AG04450 (cell line): Measurements from ENCODE around the gene CCDC74A. TPM values are rescaled to one million over a fixed set of nuclear protein-coding genes. Genes with fewer than 3 reads are reported as not detected.
"Not testable (repeated sequence)": the region's sequence is repeated elsewhere in the genome, so short reads cannot be mapped to it uniquely, and the experiment has no call there.

Source experiments
- CTCF ChIA-PET: fragments of 300-600, 350-600 bp; formaldehyde crosslinking; extraction: SDS; loops from one replicate; lab custom pipeline; 2022; ENCODE audit warnings: antibody characterized with exemption, inconsistent platforms; lab: Charles Lee
- POLR2A ChIA-PET: fragments of 350-600 bp; formaldehyde crosslinking; extraction: SDS; loops from one replicate; lab custom pipeline; 2021; ENCODE audit warnings: antibody characterized with exemption, inconsistent platforms; lab: Yijun Ruan, JAX
- DNase-seq: peaks from one replicate; pipeline ENCODE4 v3.0.0-alpha.2; 2011; ENCODE audit warnings: low read depth, low spot score
- H3K27ac ChIP-seq: one replicate; pipeline ENCODE4 v1.5.1; 2012; ENCODE audit warnings: low read depth, low read length, control low read depth
- H3K27me3 ChIP-seq: one replicate; pipeline ENCODE4 v1.6.0; 2012; ENCODE audit warnings: low read length; ENCODE audit not compliant: control insufficient read depth, insufficient read depth
- H3K4me3 ChIP-seq: 2 replicates; pipeline ENCODE4 v1.5.1; 2011; ENCODE audit warnings: mild to moderate bottlenecking, low read depth, low read length, control low read depth
- H3K9me3 ChIP-seq: 2 replicates; pipeline ENCODE4 v1.5.1; 2012; ENCODE audit warnings: low read length; ENCODE audit not compliant: control insufficient read depth, insufficient read depth
- CTCF ChIP-seq: IDR thresholded peaks from 2 replicates; pipeline ENCODE4 v1.5.1; 2011; ENCODE audit warnings: low read depth, low read length, control low read depth, inconsistent platforms
- polyA plus RNA-seq: library from polyadenylated mRNA; depleted of rRNA; stranded (reverse); fragments of >200 nt; gene quantifications from 2 replicates; pipeline ENCODE4 v1.2.3, GENCODE V29; 2011

The CCDC74A gene
- polyA plus RNA-seq, 1 experiment: 4.0 TPM

DNA sequence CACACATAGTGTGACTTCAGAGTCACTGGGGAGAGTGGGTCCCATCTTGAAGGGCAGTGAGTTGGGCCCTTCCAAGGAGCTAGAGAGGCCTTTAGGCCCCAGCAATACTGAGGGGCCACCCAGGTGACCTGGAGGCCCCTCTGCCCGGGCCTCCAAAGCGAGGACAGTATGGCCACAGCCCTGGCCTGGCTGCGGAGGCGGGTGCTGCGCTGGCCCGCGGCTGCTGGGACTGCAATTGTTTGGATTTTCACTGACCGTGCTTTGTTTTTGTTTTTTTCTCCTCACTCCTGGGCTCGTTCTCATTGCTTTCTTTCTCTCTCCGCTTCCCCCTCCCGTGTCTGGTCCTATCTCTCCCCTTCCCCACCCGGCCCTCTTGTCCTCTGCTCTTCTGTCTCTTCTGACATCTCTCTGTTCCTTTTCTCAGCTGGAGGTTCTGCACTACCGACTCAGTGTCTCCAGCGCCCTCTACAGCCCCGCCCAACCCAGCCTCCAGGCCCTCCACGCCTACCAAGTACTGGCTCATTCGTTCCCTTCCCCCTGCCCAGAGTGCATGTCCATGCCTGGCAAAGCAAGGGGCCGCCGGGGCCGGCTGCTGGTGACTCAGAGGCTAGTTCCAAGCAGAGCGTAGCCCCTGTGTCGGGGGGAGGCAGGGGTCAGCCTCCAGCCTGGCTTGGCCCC is 16.3 kb upstream of the CCDC74A start:
- H3K9me3 ChIP-seq, DNase-seq, POLR2A ChIA-PET, H3K27me3 ChIP-seq, H3K4me3 ChIP-seq, CTCF ChIA-PET, H3K27ac ChIP-seq: not testable (repeated sequence)
- peak; percentile 3; the same call in 1 of the 2 replicates for TF ChIP-seq CTCF

DNA sequence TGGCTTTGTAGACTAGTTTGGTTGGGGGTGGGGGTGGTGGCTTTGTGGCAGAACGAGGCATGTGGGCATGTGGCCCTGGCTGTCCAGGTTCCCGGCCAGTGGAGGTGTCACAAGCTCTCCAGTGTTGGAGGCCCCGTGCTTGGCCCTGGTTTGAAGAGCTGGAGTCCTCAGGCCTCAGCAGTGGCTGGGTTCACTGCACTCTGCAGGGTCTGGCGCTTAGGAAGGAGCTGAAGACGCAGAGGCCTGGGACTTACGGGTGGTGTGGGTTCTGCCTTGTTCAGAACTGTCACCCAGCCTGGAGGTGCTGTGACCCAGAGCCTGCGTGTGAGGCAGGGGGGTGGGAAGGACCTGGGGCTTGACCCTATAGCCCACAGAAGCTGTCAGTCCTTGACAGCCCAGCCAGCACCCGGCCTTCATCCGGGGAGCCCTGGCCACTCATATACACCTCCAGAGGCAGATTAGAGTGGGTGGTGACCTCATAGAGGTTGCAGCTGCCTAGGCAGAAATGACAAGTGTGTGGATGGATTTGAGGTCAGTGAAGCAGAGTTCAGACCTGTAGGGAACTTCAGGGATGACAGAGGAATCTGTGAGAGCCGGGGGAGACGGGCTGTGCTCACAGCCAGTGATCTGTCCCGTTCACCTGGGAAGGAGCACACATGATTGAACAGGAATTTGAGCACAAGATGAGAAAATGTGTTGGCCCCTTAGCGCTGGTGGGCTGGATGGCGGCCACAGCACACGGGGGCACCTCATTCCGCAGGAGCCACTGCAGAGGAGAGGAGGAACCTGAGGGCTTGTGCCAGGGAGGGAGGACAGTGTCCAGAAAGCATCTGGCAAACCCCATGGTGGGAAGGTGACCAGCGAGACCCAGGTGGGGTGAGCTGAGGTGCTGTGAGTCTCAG is 15.5 kb upstream of the CCDC74A start:
- DNase-seq, H3K4me3 ChIP-seq, H3K27ac ChIP-seq, POLR2A ChIA-PET, CTCF ChIA-PET, H3K27me3 ChIP-seq, H3K9me3 ChIP-seq: not testable (repeated sequence)

GRCh38 chr2:131514408-131515166 is 13.1 kb upstream of the CCDC74A start:
- H3K27me3 ChIP-seq, CTCF ChIA-PET, DNase-seq, POLR2A ChIA-PET, H3K27ac ChIP-seq, H3K9me3 ChIP-seq, H3K4me3 ChIP-seq: not testable (repeated sequence)

GRCh38 chr2:131515235-131515634 is 12.5 kb upstream of the CCDC74A start:
- POLR2A ChIA-PET, CTCF ChIA-PET, DNase-seq: not testable (repeated sequence)

GRCh38 chr2:131516011-131516410 is 11.7 kb upstream of the CCDC74A start:
- no peaks in the 10 kb centered on the region for H3K27me3 ChIP-seq
- no peak overlapping the region for H3K4me3 ChIP-seq
- POLR2A ChIA-PET: no interaction called here
- H3K9me3 ChIP-seq: no peaks in the 10 kb centered on the region
- CTCF ChIA-PET: no interaction called here
- no peak overlapping the region for H3K27ac ChIP-seq
- DNase-seq: no peak
- TF ChIP-seq CTCF: no peak

More at GRCh38 chr2:131515235-131515634, 12.5 kb upstream of the CCDC74A start:
- not testable (repeated sequence) for H3K27ac ChIP-seq, H3K27me3 ChIP-seq, H3K9me3 ChIP-seq, H3K4me3 ChIP-seq

DNA sequence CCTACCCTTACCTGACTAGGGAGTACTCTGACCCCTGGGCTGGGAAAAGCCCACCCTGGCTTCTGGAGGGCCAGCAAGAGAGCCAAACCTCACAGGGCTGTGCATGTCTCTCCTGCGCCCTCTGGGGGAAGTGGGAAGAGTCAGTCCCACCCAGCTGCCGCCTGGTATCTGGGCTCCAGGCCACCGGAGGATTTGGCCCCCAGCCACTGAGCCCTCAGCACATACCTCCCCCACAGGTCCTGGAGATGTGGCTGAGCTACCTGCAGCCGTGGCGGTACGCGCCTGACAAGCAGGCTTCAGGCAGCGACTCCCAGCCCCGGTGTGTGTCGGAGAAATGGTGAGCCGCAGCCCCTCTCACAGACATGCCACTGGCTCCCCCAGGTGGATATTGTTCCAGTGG is 11.1 kb upstream of the CCDC74A start:
- CTCF ChIA-PET, H3K27me3 ChIP-seq, H3K9me3 ChIP-seq, POLR2A ChIA-PET, H3K4me3 ChIP-seq, DNase-seq, H3K27ac ChIP-seq: not testable (repeated sequence)
- TF ChIP-seq CTCF: peak; percentile 35
